Measurements from ENCODE around the gene STK17A.
"Not testable (repeated sequence)": the region's sequence is repeated elsewhere in the genome, so short reads cannot be mapped to it uniquely, and the experiment has no call there.

STK17A gene

DNA sequence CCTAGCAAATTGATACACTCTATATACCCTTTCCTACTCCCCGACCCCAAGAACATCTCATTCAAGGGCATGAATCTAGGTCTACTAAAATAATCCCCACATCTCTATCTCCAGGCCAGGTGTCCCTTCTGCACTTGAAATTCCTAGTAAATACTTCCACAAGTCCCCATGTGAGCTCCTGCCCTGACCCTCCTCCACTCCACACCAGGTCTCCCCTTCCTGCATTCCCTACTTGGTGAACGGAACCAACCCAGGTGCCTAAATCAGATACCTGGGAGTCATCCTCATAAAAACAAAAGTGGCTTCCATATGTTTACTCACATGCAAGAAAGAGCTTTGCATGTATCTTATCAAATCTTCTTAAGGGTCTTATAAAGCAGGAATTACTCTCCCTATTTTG, 77.2 kb downstream of the STK17A start:
- DNase-seq: no peak

DNA sequence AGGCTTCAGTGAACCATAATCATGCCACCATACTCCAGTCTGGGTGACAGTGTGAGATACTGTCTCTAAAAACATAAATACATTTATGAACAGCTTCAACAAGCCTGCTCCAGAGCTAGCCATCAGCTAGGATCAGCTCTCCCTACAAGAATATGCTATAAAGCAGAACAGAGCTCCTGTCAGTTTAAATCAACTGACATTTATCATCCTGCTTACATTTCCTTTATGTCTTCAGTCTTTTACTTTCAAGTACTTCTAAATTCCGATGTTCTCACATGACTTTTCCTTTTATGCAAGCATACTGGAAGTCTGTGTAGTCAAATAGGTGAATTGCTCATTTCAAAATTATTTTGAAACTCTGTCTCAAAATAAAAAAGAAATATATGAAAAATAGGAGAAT, 81.8 kb downstream of the STK17A start:
- DNase-seq: no peak

DNA sequence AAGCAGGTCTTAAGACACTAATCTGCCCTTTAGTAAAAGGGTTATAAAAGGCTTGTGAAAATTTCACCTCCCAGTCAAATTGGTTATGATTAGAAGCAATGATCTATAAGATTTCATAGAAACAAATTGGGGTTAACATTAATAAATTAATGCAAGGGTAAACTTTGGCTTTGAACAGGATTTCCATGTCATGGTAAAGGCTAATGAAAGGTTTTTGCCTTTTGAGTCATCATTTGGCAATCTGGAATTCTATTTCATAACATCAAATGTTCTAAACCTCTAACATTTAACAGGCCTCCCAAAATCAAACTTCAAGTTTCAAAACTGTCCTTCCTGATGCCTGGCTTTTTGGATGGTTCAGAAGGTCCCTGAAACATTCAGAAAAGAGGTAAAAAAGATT, 84.0 kb downstream of the STK17A start:
- no peak for DNase-seq

DNA sequence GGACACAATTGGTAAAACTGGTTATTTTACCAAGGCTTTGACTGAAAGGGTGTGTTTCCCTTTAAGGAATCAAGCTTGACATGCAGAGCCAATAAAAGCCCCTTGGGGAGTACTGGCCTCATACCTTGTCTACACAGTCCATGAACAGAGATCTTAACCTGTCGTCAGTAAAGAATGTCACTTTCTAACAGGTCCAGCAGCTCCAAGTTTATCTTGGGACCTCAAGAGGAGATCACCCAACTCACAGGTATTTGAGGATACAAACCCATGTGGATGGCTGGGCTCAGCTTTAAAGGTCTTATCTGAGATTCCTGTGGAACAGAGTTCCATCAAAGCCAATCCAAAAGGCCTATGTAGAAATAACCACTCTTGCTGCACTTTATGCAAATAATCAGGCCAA, 85.1 kb downstream of the STK17A start:
- no peak for DNase-seq

DNA sequence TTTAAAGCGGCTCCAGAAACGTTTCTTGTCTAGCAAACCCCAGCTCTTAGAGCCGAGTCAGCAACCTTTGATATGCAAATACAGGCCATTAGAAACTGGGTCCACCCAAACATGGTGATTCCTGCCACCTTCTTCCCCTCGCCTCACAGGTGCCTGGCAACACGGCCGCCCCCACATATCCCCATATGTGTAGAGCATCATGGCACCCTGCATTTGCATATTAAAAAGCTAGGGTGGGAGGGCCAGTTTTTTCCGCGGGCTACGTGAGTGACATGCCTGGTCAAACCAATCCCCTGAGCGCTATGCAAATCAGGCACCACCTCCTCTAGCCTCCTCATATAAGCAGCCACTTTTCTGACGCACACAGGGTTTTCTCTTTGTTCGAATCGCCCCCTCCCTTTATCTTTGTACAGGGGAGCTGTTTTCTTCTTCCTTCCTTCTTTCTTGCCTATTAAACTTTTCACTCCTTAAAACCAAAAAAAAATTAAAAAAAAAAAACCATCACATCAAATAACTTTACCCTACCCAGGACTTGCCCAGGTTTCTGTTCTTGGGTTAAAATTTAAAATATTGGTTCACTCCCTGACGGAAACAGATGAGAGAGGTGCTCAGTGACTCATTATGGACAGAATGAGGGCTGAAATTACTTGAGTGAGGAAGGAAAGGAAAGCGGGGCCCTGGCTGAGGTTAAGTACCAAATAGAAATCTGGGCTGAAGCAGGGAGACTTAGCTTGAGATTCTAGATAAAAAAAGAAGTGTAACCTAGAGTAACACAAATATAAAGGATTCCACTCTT, 86.6 kb downstream of the STK17A start:
- peak; percentile 69 for DNase-seq

DNA sequence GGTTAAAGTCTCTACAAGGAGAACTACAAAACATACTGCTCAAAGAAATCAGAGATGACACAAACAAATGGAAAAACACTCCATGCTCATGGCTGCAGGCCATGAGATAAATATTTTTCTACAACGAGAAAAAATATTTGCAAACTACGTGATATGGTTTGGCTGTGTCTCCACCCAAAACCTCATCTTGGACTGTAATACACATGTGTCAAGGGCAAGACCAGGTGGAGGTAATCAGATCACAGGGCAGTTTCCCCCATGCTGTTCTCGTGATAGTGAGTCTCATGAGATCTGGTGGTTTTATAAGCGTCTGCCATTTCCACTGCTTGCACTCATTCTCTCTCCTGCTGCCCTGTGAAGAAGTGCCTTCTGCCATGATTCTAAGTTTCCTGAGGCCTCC, 88.6 kb downstream of the STK17A start:
- no peak for DNase-seq

DNA sequence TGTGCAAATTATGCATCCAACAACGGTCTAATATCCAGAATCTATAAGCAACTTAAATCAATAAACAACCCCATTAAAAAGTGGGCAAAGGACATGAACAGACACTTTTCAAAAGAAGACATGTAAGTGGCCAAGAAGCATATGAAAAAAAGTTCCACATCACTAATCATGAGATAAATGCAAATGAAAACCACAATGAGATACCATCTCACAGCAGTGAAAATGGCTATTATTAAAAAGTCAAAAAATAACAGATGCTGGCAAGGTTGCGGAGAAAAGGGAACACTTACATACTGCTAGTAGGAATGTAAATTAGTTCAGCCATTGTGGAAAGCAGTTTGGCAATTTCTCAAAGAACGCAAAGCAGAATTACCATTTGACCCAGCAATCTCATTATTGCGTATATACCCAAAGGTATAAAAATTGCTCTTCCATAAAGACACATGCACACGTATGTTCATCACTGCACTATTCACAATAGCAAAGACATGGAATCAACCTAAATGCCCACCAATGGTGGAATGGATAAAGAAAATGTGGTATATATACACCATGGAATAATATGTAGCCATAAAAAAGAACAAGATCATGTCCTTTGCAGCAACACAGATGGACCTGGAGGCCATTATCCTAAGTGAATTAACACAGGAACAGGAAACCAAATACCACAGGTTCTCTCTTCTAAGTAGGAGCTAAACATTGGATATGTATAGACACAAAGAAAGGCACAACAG, 90.5 kb downstream of the STK17A start:
- DNase-seq: not testable (repeated sequence)

DNA sequence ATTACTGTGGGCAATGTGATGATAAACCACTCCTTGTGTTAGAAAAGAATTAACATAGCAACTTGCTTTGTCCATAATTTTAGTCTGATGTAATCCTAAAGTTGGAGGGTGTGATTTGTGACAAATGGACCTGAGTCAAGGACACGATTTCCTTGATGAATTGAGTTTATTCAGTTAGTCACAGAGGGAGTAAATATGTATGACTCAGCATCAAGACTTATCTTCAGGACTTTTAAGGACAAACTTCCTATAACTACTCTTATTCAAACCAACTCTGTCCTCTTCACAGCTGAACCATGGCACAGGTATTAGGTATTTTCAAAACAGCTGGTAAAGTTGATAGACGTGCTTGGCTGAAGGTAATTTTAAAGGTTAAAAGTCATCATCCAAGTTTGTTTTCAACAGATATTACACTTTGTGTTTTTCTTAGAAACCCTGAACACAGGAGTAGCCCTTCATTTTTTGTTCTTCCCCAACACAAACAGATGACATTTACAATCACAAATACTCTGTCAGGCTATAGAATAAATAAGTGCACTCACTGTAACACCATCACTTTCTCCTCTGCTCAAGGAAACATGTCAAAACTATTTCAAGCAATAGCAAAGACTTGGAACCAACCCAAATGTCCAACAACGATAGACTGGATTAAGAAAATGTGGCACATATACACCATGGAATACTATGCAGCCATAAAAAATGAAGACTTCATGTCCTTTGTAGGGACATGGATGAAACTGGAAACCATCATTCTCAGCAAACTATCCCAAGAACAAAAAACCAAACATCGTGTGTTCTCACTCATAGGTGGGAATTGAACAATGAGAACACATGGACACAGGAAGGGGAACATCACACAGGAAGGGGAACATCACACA, 91.9 kb downstream of the STK17A start:
- no peak for DNase-seq
